Smooth muscle cell (in vitro differentiated cells): Measurements from ENCODE around the gene DNTTIP2. TPM values are rescaled to one million over a fixed set of nuclear protein-coding genes. Genes with fewer than 3 reads are reported as not detected.

Experiments used
- DNase-seq: peaks from one replicate; lab custom pipeline; 2025; ENCODE audit not compliant: unreplicated experiment; lab: John Stamatoyannopoulos, UW
- H2AFZ ChIP-seq: fragments of 200-600 bp; sonication (generic); 2 replicates; pipeline ENCODE4 v1.6.0; 2016; ENCODE audit warnings: antibody characterized with exemption, low read depth, mild to moderate bottlenecking
- H3F3A ChIP-seq: fragments of 200-600 bp; sonication (generic); 2 replicates; pipeline ENCODE4 v1.6.0; 2017; ENCODE audit warnings: antibody characterized with exemption, low read depth
- H3K27ac ChIP-seq: fragments of 200-600 bp; sonication (generic); 2 replicates; pipeline ENCODE4 v1.5.1; 2016; ENCODE audit warnings: low read depth, mild to moderate bottlenecking
- H3K27me3 ChIP-seq: fragments of 200-600 bp; sonication (generic); 2 replicates; pipeline ENCODE4 v1.6.1; 2016; ENCODE audit warnings: low read depth, mild to moderate bottlenecking
- H3K36me3 ChIP-seq: fragments of 200-600 bp; sonication (generic); 2 replicates; pipeline ENCODE4 v1.5.1; 2016; ENCODE audit warnings: low read depth
- H3K4me1 ChIP-seq: fragments of 200-600 bp; sonication (generic); 2 replicates; pipeline ENCODE4 v1.5.1; 2016; ENCODE audit warnings: low read depth
- H3K4me2 ChIP-seq: fragments of 200-600 bp; sonication (generic); 2 replicates; pipeline ENCODE4 v1.6.0; 2016; ENCODE audit warnings: mild to moderate bottlenecking
- H3K4me3 ChIP-seq: fragments of 200-600 bp; sonication (generic); 2 replicates; pipeline ENCODE4 v1.5.1; 2016; ENCODE audit warnings: mild to moderate bottlenecking
- H3K79me2 ChIP-seq: fragments of 200-600 bp; sonication (generic); 2 replicates; pipeline ENCODE4 v1.6.0; 2016; ENCODE audit warnings: low read depth, mild to moderate bottlenecking
- H3K9ac ChIP-seq: fragments of 200-600 bp; sonication (generic); 2 replicates; pipeline ENCODE4 v1.6.0; 2016; ENCODE audit warnings: low read depth
- H3K9me3 ChIP-seq: fragments of 200-600 bp; sonication (generic); replicated peaks from 2 replicates; pipeline ENCODE4 v1.5.1; 2016; ENCODE audit warnings: low read depth
- H4K20me1 ChIP-seq: fragments of 200-600 bp; sonication (generic); 2 replicates; pipeline ENCODE4 v1.6.0; 2016; ENCODE audit warnings: low read depth
- CTCF ChIP-seq: fragments of 200-600 bp; sonication (generic); IDR thresholded peaks from 2 replicates; pipeline ENCODE4 v1.5.1; 2017; ENCODE audit warnings: borderline replicate concordance, mild to moderate bottlenecking, antibody characterized with exemption; ENCODE audit not compliant: insufficient read depth, poor library complexity, severe bottlenecking
- WGBS: methylation state at CpG from one replicate; pipeline ENCODE4 v1.1.7; 2016; ENCODE audit warnings: low lambda C conversion rate; 5-methylcytosine and 5-hydroxymethylcytosine counted together
- polyA plus RNA-seq: library from polyadenylated mRNA; unstranded; fragments of >200 nt; fragmentation: Nextera tagmentation; extraction: Ambion mirVana; gene quantifications from 2 replicates; pipeline ENCODE4 v1.2.1, GENCODE V29; 2016
- total RNA-seq: library from RNA; depleted of rRNA; stranded (reverse); fragments of >200 nt; gene quantifications from 2 replicates; pipeline ENCODE4 v1.2.3, GENCODE V29; 2014

DNTTIP2 gene
- total and polyA plus RNA-seq, 2 experiments from 2014 or later: 42.7 to 44.9 TPM

DNA sequence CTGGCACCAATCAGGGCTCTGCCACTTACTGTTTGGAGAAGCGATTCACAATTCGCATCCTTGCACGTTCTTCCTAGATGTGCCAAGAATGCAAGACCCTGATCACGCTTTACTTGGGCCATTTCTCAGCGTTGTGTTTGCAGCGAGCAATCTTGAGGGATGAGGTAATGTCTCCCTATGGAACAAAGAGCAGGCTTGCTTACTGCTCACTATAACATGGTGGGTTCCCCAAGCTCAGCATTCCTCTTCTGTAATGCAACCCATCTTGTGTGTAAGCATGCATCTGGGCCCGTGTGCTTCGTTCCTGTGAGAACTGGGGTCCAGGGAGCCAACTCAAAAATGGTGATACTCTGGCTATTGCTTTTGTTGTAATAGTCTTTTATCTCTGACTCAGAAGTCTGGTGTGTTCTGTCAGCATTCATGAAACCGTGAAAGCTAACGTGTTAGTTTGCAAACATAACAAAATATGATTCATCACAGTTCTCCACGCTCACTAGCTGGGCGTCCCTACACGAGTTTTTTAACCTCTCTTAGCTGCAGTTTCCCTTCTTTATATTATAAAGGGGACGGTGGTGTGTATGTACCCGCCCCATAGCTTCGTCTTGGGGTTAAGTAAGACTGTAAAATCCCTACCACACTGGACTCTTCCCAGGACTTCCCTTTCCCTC, 33.3 kb downstream of the DNTTIP2 start:
- H2AFZ ChIP-seq: peak overlapping the region; percentile 96
- no peaks in the 10 kb centered on the region for H3K27me3 ChIP-seq
- peaks cover 11% of the 10 kb centered on the region for H3K4me1 ChIP-seq
- H3K4me2 ChIP-seq: peak overlapping the region; percentile 94
- no peaks in the 10 kb centered on the region for H3K9me3 ChIP-seq
- no peaks in the 10 kb centered on the region for H3K36me3 ChIP-seq
- peaks cover 15% of the 10 kb centered on the region for H3F3A ChIP-seq
- H3K27ac ChIP-seq: peak overlapping the region; percentile 100
- no peaks in the 10 kb centered on the region for H3K79me2 ChIP-seq
- DNase-seq: no peak
- WGBS: 9% methylated on average over 16 of the region's 16 CpGs
- peak overlapping the region; percentile 92 for H3K4me3 ChIP-seq
- no peak for TF ChIP-seq CTCF
- peak overlapping the region; percentile 95 for H3K9ac ChIP-seq
- H4K20me1 ChIP-seq: no peaks in the 10 kb centered on the region

DNA sequence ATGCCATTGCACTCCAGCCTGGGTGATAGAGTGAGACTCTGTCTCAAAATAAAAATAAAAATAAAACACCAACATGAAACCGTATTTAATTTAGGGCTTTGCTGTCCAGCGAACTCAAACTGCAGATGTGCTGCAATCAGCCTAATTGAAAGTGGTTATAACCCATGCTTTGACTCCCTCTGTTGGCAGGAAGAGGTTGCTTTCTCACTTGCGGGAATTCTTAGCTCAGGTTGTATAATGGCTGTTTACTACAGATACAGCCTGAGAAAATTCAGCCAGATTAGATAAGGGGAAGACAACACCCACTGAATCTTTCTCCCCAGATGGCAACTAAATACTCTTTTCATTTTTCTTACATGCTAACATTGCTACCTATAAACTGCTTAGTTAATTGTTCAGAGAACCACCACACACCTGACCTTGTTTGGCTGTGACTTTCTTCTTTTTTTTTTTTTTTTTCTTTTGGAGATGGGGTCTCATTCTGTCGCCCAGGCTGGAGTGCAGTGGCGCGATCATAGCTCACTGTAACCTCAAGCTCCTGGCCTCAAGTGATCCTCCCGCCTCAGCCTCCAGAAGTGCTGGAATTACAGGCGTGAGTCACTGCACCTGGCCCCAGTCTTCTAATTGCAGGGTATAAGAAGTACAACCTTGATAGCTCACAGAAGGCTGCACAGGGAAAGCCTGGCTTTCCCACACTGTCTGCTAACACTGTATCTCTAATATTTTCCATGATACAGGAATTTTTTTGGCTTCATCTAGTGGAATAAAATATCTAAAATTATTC, 34.6 kb downstream of the DNTTIP2 start:
- TF ChIP-seq CTCF: peak; percentile 76
- no peaks in the 10 kb centered on the region for H3K79me2 ChIP-seq
- H4K20me1 ChIP-seq: no peaks in the 10 kb centered on the region
- no peak overlapping the region for H2AFZ ChIP-seq
- no peak overlapping the region for H3K4me2 ChIP-seq
- no peaks in the 10 kb centered on the region for H3K36me3 ChIP-seq
- peaks cover 25% of the 10 kb centered on the region for H3F3A ChIP-seq
- H3K4me1 ChIP-seq: peaks cover 11% of the 10 kb centered on the region
- H3K4me3 ChIP-seq: no peak overlapping the region
- no peaks in the 10 kb centered on the region for H3K9me3 ChIP-seq
- no peaks in the 10 kb centered on the region for H3K27me3 ChIP-seq
- DNase-seq: no peak
- WGBS: 52% methylated on average over 8 of the region's 8 CpGs
- peak overlapping the region; percentile 95 for H3K9ac ChIP-seq
- H3K27ac ChIP-seq: peak overlapping the region; percentile 100

DNA sequence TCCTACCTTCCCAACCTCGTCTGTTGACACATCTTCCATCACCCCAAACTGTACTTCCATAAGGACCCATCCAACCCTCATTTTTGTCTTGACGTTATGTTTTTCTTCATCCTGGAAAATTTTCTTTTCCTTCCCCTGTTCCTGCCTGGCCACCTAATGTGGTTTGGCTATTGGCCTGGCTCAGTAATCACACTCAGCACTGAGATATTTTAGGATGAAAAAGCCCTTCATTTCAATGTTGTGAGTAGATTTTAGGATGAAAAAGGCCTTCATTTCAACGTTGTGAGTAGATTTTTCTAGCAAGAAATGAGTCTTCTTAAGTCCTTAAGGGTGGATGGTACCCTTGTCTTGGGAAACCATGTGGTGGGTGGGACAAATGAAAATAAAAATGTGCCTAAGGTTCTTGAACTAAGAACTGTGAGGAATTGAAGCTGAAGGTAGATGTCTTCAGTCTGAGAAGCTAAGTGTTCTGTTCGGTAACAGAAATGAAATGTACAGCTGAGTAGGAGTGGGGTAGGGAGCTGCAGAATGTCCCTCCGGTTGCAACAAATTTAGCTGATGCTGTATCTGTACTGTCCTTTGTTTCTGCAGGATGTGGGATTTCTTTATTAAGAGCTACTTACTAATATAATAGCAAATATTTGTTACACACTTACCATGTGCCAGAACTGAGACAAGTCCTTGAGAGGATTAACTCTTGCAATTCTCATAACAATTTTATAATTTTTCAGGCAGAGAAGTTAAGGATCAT, 36.1 kb downstream of the DNTTIP2 start:
- Histone ChIP-seq H3K27me3 (no peaks in the 10 kb centered on the region), H3F3A (peaks cover 33% of the 10 kb centered on the region), H3K4me2 (no peak overlapping the region), H3K9me3 (no peaks in the 10 kb centered on the region), H3K79me2 (no peaks in the 10 kb centered on the region), H3K9ac (no peak overlapping the region), H3K4me1 (peaks cover 11% of the 10 kb centered on the region), H3K27ac (peak overlapping the region; percentile 29), H2AFZ (no peak overlapping the region), H3K4me3 (no peak overlapping the region), H4K20me1 (no peaks in the 10 kb centered on the region), H3K36me3 (no peaks in the 10 kb centered on the region)
- 80% methylated on average over 5 of the region's 5 CpGs for WGBS
- no peak for TF ChIP-seq CTCF
- no peak for DNase-seq
